Fibroblast of lung (primary cell): Measurements from ENCODE around the gene UACA. TPM values are rescaled to one million over a fixed set of nuclear protein-coding genes. Genes with fewer than 3 reads are reported as not detected.
A peak's percentile ranks its signal among the peaks of the same experiment; 100 is the strongest.

Experiments used
- DNase-seq, 2 donors: peaks; one replicate each; pipeline versions ENCODE4 v3.0.0 to v3.0.0-alpha.2; 2010; ENCODE audit warnings: low read depth in 2 of 2
- H2AFZ ChIP-seq: 2 replicates; pipeline ENCODE4 v1.5.1; 2012; ENCODE audit warnings: low read length, control low read depth, inconsistent platforms
- H3K27ac ChIP-seq: 2 replicates; pipeline ENCODE4 v1.5.1; 2011; ENCODE audit warnings: low read length, control low read depth; ENCODE audit not compliant: insufficient read depth
- H3K27me3 ChIP-seq: 2 replicates; pipeline ENCODE4 v1.5.1; 2011; ENCODE audit warnings: mild to moderate bottlenecking, low read length; ENCODE audit not compliant: control insufficient read depth, insufficient read depth
- H3K36me3 ChIP-seq: 2 replicates; pipeline ENCODE4 v1.5.1; 2011; ENCODE audit warnings: low read length; ENCODE audit not compliant: control insufficient read depth, insufficient read depth
- H3K4me1 ChIP-seq: 2 replicates; pipeline ENCODE4 v1.5.1; 2011; ENCODE audit warnings: low read length; ENCODE audit not compliant: control insufficient read depth, insufficient read depth; ENCODE audit errors: extremely low read depth
- H3K4me2 ChIP-seq: 2 replicates; pipeline ENCODE4 v1.5.1; 2011; ENCODE audit warnings: low read length, control low read depth; ENCODE audit not compliant: insufficient read depth; ENCODE audit errors: extremely low read depth
- H3K4me3 ChIP-seq, 4 experiments: fragments of 200-600 bp in 1 of 4; sonication (generic) in 1 of 4; replicated peaks in 1 of 4; 2 replicates each; pipeline ENCODE4 v1.5.1; 2011 to 2016; ENCODE audit warnings: low read length in 4 of 4, low read depth in 3 of 4, mild to moderate bottlenecking in 3 of 4, control low read depth in 2 of 4, inconsistent platforms in 1 of 4, mixed read lengths in 1 of 4; ENCODE audit not compliant: insufficient read depth in 1 of 4; ENCODE audit errors: control extremely low read depth in 1 of 4
- H3K79me2 ChIP-seq: 2 replicates; pipeline ENCODE4 v1.5.1; 2012; ENCODE audit warnings: mild to moderate bottlenecking, low read length, inconsistent platforms; ENCODE audit not compliant: control insufficient read depth, insufficient read depth
- H3K9ac ChIP-seq: 2 replicates; pipeline ENCODE4 v1.5.1; 2011; ENCODE audit warnings: mild to moderate bottlenecking, low read length, control low read depth; ENCODE audit not compliant: insufficient read depth
- H3K9me3 ChIP-seq: 2 replicates; pipeline ENCODE4 v1.5.1; 2012; ENCODE audit warnings: low read depth, low read length; ENCODE audit not compliant: control insufficient read depth, insufficient read depth
- H4K20me1 ChIP-seq: 2 replicates; pipeline ENCODE4 v1.5.1; 2011; ENCODE audit warnings: low read length; ENCODE audit not compliant: control insufficient read depth, insufficient read depth; ENCODE audit errors: extremely low read depth
- EZH2 ChIP-seq: IDR thresholded peaks from 2 replicates; pipeline ENCODE4 v1.5.1; 2012; ENCODE audit warnings: low read length, control low read depth, mild to moderate bottlenecking; ENCODE audit errors: missing control alignments
- polyA plus RNA-seq, 2 donors: library from polyadenylated mRNA; depleted of rRNA in 1 of 2; stranded (reverse) in 1 of 2; unstranded in 1 of 2; fragments of >200 nt; gene quantifications; 2 replicates each; pipeline ENCODE4 v1.2.1, GENCODE V29; 2011 to 2012; ENCODE audit warnings: missing spikeins in 1 of 2
- total RNA-seq: library from RNA; depleted of rRNA; stranded (reverse); fragments of >200 nt; gene quantifications from 2 replicates; pipeline ENCODE4 v1.2.1, GENCODE V29; 2014
- TF ChIP-seq, protein P1 (sequence below), 2 donors: IDR thresholded peaks in 1 of 2; conservative IDR thresholded peaks in 1 of 2; 1 replicate in 1 of 2; 2 replicates in 1 of 2; pipeline ENCODE4 v1.5.1; 2011 to 2012; ENCODE audit warnings: low read length in 2 of 2, control low read depth in 1 of 2, inconsistent platforms in 1 of 2, low read depth in 1 of 2, mild to moderate bottlenecking in 1 of 2

UACA gene
- total and polyA plus RNA-seq, 2 donors (not counting 1 experiment from before 2014, with no cell fraction given), result 170 to 187 TPM

DNA sequence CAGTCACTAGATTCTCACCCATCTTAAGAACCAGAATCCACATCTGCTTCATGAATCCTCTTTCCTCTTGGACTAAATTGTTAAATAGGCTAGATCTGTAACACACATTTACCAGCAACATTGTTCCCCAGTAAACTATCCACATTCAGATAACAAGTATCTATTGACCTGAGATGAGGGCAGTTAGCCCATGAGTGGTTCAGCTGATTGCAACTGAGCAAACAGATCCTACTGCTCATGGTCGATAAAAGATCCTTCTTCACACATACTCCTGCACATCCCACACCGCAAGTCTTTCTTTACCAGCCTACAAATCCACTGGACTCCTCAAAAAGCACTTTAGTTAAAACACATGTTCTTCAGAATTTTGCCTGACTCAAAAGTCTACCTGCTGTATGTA, 59.2 kb downstream of the UACA start:
- Histone ChIP-seq H3K27ac (peak overlapping the region; percentile 51), H4K20me1 (no peaks in the 10 kb centered on the region), H2AFZ (no peak overlapping the region)

DNA sequence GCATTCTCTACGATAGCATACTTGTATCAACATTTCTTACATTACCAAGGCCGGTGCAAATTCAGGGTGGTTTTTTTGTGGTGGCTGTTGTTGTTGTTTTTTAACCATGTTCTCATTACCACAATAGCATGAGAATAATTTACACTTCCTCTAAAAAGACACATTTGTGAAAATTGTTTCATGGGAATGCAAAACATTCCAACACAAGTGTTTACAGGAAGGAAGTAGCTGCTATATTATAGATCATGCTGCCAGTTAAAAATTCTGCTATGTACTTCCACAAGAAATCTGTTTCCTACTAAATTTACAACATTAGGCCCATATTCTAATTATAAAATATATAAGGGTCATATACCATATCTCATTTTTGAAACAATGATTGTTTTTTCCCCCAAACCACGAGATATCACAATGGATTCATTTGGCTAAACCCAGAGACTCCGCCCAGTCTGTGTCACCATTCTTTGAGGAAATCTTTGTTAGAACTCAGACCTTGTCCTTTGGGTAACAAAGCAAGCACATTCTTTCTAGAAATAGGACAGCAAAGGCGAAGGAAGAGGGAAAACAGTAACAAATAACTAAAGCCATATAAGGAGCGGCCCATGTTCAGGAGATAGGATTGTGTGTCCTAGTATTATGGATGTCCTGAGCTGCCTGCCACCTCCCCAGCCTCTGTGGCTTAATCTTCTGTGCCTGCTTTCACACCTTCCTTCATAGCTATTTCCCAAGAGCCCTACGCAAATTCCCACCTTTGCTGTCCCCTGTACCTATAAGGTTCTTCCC, 60.1 kb downstream of the UACA start:
- H3K4me3 ChIP-seq, result peak overlapping the region in 3 of 4 experiments; percentile 34 to 60 (median 54)
- no peaks in the 10 kb centered on the region for H4K20me1 ChIP-seq
- H3K79me2 ChIP-seq, result peaks cover 99% of the 10 kb centered on the region
- DNase-seq, result peak in 1 of 2 donors; percentile 45
- no peak overlapping the region for H2AFZ ChIP-seq
- no peaks in the 10 kb centered on the region for H3K27me3 ChIP-seq
- TF ChIP-seq EZH2, result no peak
- TF ChIP-seq, protein P1, sequence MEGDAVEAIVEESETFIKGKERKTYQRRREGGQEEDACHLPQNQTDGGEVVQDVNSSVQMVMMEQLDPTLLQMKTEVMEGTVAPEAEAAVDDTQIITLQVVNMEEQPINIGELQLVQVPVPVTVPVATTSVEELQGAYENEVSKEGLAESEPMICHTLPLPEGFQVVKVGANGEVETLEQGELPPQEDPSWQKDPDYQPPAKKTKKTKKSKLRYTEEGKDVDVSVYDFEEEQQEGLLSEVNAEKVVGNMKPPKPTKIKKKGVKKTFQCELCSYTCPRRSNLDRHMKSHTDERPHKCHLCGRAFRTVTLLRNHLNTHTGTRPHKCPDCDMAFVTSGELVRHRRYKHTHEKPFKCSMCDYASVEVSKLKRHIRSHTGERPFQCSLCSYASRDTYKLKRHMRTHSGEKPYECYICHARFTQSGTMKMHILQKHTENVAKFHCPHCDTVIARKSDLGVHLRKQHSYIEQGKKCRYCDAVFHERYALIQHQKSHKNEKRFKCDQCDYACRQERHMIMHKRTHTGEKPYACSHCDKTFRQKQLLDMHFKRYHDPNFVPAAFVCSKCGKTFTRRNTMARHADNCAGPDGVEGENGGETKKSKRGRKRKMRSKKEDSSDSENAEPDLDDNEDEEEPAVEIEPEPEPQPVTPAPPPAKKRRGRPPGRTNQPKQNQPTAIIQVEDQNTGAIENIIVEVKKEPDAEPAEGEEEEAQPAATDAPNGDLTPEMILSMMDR (conservative IDR thresholded peaks at IDR 0.05 in 1 of 2, IDR thresholded peaks at IDR 0.05 in 1 of 2; ENCODE audit: low read depth in 1 of 2, low read length in 2 of 2), result no peak
- peak overlapping the region; percentile 87 for H3K4me2 ChIP-seq
- H3K9ac ChIP-seq, result no peak overlapping the region
- H3K27ac ChIP-seq, result peak overlapping the region; percentile 51
- H3K4me1 ChIP-seq, result peaks cover 21% of the 10 kb centered on the region
- H3K9me3 ChIP-seq, result no peaks in the 10 kb centered on the region
- no peaks in the 10 kb centered on the region for H3K36me3 ChIP-seq

More for the DNA sequence above, 59.2 kb downstream of the UACA start:
- Histone ChIP-seq H3K4me2 (peak overlapping the region; percentile 46), H3K79me2 (peaks cover 99% of the 10 kb centered on the region), H3K4me1 (peaks cover 15% of the 10 kb centered on the region), H3K36me3 (no peaks in the 10 kb centered on the region), H3K4me3 (no peak overlapping the region), H3K27me3 (no peaks in the 10 kb centered on the region), H3K9ac (no peak overlapping the region), H3K9me3 (no peaks in the 10 kb centered on the region)
- no peak for TF ChIP-seq EZH2
- TF ChIP-seq, protein P1 (conservative IDR thresholded peaks at IDR 0.05 in 1 of 2, IDR thresholded peaks at IDR 0.05 in 1 of 2; ENCODE audit: low read depth in 1 of 2, low read length in 2 of 2), result no peak
- no peak for DNase-seq

DNA sequence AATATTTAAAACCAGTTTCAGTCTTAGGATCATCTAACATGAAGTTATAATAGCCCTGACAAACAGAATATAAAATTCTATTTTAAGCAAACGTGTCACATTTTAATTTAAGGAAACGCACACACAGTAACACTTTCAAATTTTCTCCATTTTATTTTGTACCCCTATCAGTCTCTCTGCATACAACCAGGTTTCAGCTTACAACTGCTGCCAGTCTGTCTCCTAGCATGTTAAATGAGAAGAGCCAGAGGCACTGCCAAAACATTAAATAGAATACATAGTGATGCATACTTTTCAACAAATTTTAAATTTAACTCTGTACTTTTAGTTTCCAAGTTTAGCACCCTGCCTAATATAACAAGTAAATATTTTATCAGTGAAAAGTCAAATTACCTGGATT, 60.8 kb downstream of the UACA start:
- H3K4me2 ChIP-seq, result peak overlapping the region; percentile 87
- DNase-seq, result no peak
- peaks cover 21% of the 10 kb centered on the region for H3K4me1 ChIP-seq

More for the DNA sequence above, 60.8 kb downstream of the UACA start:
- H4K20me1 ChIP-seq, result no peaks in the 10 kb centered on the region
- no peak overlapping the region for H2AFZ ChIP-seq
- no peaks in the 10 kb centered on the region for H3K36me3 ChIP-seq
- peak overlapping the region; percentile 63 for H3K27ac ChIP-seq
- peak overlapping the region; percentile 34 to 60 (median 46) for H3K4me3 ChIP-seq
- H3K9ac ChIP-seq, result no peak overlapping the region
- H3K27me3 ChIP-seq, result no peaks in the 10 kb centered on the region
- H3K79me2 ChIP-seq, result peaks cover 97% of the 10 kb centered on the region
- no peaks in the 10 kb centered on the region for H3K9me3 ChIP-seq
- TF ChIP-seq EZH2, result no peak
- TF ChIP-seq, protein P1 (conservative IDR thresholded peaks at IDR 0.05 in 1 of 2, IDR thresholded peaks at IDR 0.05 in 1 of 2; ENCODE audit: low read depth in 1 of 2, low read length in 2 of 2), result no peak
